ENCODE measurements around the gene ASB6.

- TF ChIP-seq FOXM1 (IDR thresholded peaks at IDR 0.05; ENCODE audit: borderline replicate concordance) (no peak), NFRKB (IDR thresholded peaks at IDR 0.05) (no peak), CTBP1 (IDR thresholded peaks at IDR 0.05; ENCODE audit: borderline replicate concordance) (no peak), FOXA1 (IDR thresholded peaks at IDR 0.05) (no peak), ARNT (IDR thresholded peaks at IDR 0.05) (no peak), PKNOX1 (IDR thresholded peaks at IDR 0.05) (no peak), FOXK2 (IDR thresholded peaks at IDR 0.05) (no peak), SP1 (IDR thresholded peaks at IDR 0.05) (no peak), ZNF384 (IDR thresholded peaks at IDR 0.05) (no peak), BHLHE40 (IDR thresholded peaks at IDR 0.05; ENCODE audit: borderline replicate concordance) (no peak), ELF4 (IDR thresholded peaks at IDR 0.05) (no peak), SUZ12 (IDR thresholded peaks at IDR 0.05) (no peak), TARDBP (IDR thresholded peaks at IDR 0.05) (no peak)
Observed at GRCh38 chr9:129655154-129655553, 13.2 kb upstream of the ASB6 start.
